ENCODE results near the gene EREG.

EREG gene

DNA sequence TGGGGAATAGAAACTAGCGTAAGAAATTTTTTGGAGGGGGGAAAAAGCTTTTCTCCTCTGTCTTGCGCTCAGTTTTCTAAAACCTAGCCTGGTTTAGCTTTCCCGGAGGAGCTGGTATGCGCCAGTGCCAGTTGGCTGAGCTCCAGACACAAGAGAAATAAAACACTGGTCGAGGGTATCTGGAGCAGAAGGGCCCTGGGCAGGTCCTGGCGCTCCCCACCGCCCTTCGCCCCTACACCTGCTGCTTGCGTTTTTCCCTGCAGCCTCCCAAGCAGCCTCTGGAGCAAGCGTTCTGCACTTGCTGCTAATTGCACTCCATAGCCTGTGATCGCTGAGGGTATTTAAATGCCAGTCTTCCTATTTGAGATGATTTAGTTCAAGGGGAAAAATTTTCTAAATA lies 816 bp downstream of the EREG start:
- H3K4me3 ChIP-seq (replicated peaks; ENCODE audit: low read depth, low read length) = peak overlapping the region; percentile 63
- DNase-seq (ENCODE audit: low read depth) = peak; percentile 23

GRCh38 chr4:74366367-74366911 lies 1.5 kb downstream of the EREG start:
- TF ChIP-seq, protein P1, sequence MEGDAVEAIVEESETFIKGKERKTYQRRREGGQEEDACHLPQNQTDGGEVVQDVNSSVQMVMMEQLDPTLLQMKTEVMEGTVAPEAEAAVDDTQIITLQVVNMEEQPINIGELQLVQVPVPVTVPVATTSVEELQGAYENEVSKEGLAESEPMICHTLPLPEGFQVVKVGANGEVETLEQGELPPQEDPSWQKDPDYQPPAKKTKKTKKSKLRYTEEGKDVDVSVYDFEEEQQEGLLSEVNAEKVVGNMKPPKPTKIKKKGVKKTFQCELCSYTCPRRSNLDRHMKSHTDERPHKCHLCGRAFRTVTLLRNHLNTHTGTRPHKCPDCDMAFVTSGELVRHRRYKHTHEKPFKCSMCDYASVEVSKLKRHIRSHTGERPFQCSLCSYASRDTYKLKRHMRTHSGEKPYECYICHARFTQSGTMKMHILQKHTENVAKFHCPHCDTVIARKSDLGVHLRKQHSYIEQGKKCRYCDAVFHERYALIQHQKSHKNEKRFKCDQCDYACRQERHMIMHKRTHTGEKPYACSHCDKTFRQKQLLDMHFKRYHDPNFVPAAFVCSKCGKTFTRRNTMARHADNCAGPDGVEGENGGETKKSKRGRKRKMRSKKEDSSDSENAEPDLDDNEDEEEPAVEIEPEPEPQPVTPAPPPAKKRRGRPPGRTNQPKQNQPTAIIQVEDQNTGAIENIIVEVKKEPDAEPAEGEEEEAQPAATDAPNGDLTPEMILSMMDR (IDR thresholded peaks at IDR 0.05; ENCODE audit: low read length, missing control alignments) = no peak
- no peak for DNase-seq (ENCODE audit: low read depth)
- H3K4me3 ChIP-seq (replicated peaks; ENCODE audit: low read depth, low read length) = peak overlapping the region; percentile 63

More for the DNA sequence above, 816 bp downstream of the EREG start:
- TF ChIP-seq, protein P1 (IDR thresholded peaks at IDR 0.05; ENCODE audit: low read length, missing control alignments) = no peak

- TF ChIP-seq, protein P1 (IDR thresholded peaks at IDR 0.05; ENCODE audit: low read length, missing control alignments) = no peak
- H3K4me3 ChIP-seq (replicated peaks; ENCODE audit: low read depth, low read length) = no peak overlapping the region
- no peak for DNase-seq (ENCODE audit: low read depth)
Measured at GRCh38 chr4:74367656-74368290, 2.8 kb downstream of the EREG start.

DNA sequence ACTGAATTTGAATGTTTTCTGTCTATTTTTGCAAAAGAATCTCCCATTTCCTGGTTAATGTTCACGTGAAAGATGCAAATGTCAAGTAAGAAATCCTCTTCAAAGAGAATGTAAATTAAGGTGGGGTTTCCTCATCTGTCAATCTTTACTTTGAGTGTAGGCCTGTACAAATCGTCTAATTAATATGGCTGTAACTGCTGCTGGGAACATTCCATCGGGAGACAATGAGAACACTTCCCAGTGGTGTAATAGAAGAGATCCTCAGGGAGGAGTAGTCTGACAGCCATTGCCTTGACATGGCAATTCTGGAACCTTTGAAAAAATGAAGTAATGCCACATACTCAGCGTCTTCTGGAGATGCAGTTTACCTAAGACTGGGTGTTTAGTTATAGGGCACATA lies 3.7 kb downstream of the EREG start:
- TF ChIP-seq, protein P1 (IDR thresholded peaks at IDR 0.05; ENCODE audit: low read length, missing control alignments) = no peak
- no peak for DNase-seq (ENCODE audit: low read depth)
- no peak overlapping the region for H3K4me3 ChIP-seq (replicated peaks; ENCODE audit: low read depth, low read length)

DNA sequence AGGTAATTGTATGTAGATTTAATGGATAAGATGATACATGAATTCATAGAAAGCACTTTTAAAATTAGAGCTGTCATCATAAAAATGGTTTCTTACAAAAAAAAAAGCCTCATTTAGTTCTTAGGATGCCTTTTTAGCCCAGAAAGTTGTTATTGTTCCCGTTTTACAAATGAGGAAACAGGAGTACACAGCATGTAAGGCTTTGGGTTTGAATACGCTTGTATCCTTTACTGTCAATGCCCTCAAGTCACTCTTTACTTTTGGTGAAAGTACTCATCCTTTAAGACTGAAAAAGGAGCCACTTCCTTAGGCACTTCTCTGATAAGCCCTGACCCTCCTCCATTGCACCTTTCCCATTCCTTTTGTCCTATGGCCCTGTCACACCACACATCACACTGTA lies 4.9 kb downstream of the EREG start:
- no peak for DNase-seq (ENCODE audit: low read depth)
- H3K4me3 ChIP-seq (replicated peaks; ENCODE audit: low read depth, low read length) = no peak overlapping the region

GRCh38 chr4:74370912-74371311 lies 6.0 kb downstream of the EREG start:
- peak; percentile 82 for DNase-seq (ENCODE audit: low read depth)
- TF ChIP-seq, protein P1 (IDR thresholded peaks at IDR 0.05; ENCODE audit: low read length, missing control alignments) = peak; percentile 89
- H3K4me3 ChIP-seq (replicated peaks; ENCODE audit: low read depth, low read length) = no peak overlapping the region

More for the DNA sequence above, 4.9 kb downstream of the EREG start:
- TF ChIP-seq, protein P1 (IDR thresholded peaks at IDR 0.05; ENCODE audit: low read length, missing control alignments) = no peak

GRCh38 chr4:74374128-74374527 lies 9.2 kb downstream of the EREG start:
- no peak overlapping the region for H3K4me3 ChIP-seq (replicated peaks; ENCODE audit: low read depth, low read length)
- DNase-seq (ENCODE audit: low read depth) = no peak
- TF ChIP-seq, protein P1 (IDR thresholded peaks at IDR 0.05; ENCODE audit: low read length, missing control alignments) = no peak

Measured in fibroblast of pulmonary artery (primary cell).